ENCODE results near the gene APLNR.

DNA sequence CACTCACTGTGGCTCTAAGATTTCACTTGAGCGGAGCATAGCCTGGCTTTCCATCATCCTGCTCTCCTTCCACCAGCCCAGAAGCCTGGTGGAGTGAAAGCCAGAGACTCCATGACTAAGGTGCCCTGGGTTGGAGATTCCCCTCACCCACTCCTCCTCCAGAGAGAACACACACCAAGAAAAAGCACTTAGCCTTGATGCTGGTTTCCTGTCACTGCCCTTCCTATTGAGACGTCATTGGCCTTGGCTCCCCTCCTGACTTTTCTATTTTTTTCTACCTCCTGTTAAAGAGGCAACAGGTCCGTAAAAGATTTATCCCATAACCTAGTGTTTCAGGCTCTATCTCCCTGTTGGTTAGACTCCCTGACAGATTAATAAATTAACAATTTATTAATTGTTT lies 38.5 kb upstream of the APLNR start:
- TF ChIP-seq, protein P1, sequence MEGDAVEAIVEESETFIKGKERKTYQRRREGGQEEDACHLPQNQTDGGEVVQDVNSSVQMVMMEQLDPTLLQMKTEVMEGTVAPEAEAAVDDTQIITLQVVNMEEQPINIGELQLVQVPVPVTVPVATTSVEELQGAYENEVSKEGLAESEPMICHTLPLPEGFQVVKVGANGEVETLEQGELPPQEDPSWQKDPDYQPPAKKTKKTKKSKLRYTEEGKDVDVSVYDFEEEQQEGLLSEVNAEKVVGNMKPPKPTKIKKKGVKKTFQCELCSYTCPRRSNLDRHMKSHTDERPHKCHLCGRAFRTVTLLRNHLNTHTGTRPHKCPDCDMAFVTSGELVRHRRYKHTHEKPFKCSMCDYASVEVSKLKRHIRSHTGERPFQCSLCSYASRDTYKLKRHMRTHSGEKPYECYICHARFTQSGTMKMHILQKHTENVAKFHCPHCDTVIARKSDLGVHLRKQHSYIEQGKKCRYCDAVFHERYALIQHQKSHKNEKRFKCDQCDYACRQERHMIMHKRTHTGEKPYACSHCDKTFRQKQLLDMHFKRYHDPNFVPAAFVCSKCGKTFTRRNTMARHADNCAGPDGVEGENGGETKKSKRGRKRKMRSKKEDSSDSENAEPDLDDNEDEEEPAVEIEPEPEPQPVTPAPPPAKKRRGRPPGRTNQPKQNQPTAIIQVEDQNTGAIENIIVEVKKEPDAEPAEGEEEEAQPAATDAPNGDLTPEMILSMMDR (IDR thresholded peaks at IDR 0.05) = no peak
- TF ChIP-seq, protein P2, sequence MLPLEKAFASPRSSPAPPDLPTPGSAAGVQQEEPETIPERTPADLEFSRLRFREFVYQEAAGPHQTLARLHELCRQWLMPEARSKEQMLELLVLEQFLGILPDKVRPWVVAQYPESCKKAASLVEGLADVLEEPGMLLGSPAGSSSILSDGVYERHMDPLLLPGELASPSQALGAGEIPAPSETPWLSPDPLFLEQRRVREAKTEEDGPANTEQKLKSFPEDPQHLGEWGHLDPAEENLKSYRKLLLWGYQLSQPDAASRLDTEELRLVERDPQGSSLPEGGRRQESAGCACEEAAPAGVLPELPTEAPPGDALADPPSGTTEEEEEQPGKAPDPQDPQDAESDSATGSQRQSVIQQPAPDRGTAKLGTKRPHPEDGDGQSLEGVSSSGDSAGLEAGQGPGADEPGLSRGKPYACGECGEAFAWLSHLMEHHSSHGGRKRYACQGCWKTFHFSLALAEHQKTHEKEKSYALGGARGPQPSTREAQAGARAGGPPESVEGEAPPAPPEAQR (CRISPR knock-in tag; IDR thresholded peaks at IDR 0.05) = no peak
- TF ChIP-seq HMGXB4 (CRISPR knock-in tag; IDR thresholded peaks at IDR 0.05) (no peak), MYBL2 (CRISPR knock-in tag; IDR thresholded peaks at IDR 0.05) (no peak), SP1 (CRISPR knock-in tag; conservative IDR thresholded peaks at IDR 0.05) (no peak), ZNF512 (CRISPR knock-in tag; IDR thresholded peaks at IDR 0.05; ENCODE audit: borderline replicate concordance) (no peak), TEAD4 (CRISPR knock-in tag; IDR thresholded peaks at IDR 0.05) (no peak), MAX (CRISPR knock-in tag; IDR thresholded peaks at IDR 0.05) (no peak), RELA (CRISPR knock-in tag; IDR thresholded peaks at IDR 0.05; ENCODE audit: borderline replicate concordance) (no peak)
